A549 (cell line): Measurements from ENCODE around the gene TMEM163. TPM values are rescaled to one million over a fixed set of nuclear protein-coding genes. Genes with fewer than 3 reads are reported as not detected.
A peak's percentile ranks its signal among the peaks of the same experiment; 100 is the strongest.

ENCODE experiments used
- ATAC-seq, 2 experiments: fragments of 200-7000 bp in 1 of 2; fragments of >200 bp in 1 of 2; cut with Nextera tagmentation in 1 of 2; cut with Tn5 transposase in 1 of 2; 3 replicates each; pipeline versions ENCODE4 v1.8.0 to v1.9.1; 2018 to 2020; ENCODE audit warnings: mild to moderate bottlenecking in 1 of 2, moderate library complexity in 1 of 2
- CTCF ChIA-PET: fragments of 300-600 bp; sonication (Branson Sonifier 250); formaldehyde crosslinking; extraction: SDS; loops from one replicate; lab custom pipeline; 2021; ENCODE audit warnings: antibody characterized with exemption, inconsistent platforms; lab: Yijun Ruan, JAX
- POLR2A ChIA-PET: fragments of 350-600 bp; formaldehyde crosslinking; extraction: SDS; loops from one replicate; lab custom pipeline; 2021; ENCODE audit warnings: antibody characterized with exemption, inconsistent platforms; lab: Yijun Ruan, JAX
- DNase-seq, 2 experiments: peaks; one replicate each; pipeline versions ENCODE4 v3.0.0 to v3.0.0-alpha.2; 2011 to 2016; ENCODE audit warnings: low read depth in 1 of 2, low spot score in 1 of 2
- FAIRE-seq: peaks from 2 replicates; lab custom pipeline; 2011; peaks lifted over from hg19 to GRCh38; lab: Jason Lieb, UNC
- H3K27ac ChIP-seq, 2 experiments: fragments of >200 bp; sonication (Bioruptor Twin); formaldehyde crosslinking; 3 replicates each; pipeline ENCODE4 v1.5.1; 2016 to 2017
- H3K4me1 ChIP-seq: fragments of >200 bp; sonication (Bioruptor Twin); formaldehyde crosslinking; 3 replicates; pipeline ENCODE4 v1.6.1; 2016
- H3K4me2 ChIP-seq: fragments of >200 bp; sonication (Bioruptor Twin); formaldehyde crosslinking; 3 replicates; pipeline ENCODE4 v1.6.1; 2016
- H3K4me3 ChIP-seq: fragments of >200 bp; sonication (Bioruptor Twin); formaldehyde crosslinking; 3 replicates; pipeline ENCODE4 v1.5.1; 2016
- H3K9me3 ChIP-seq: fragments of >200 bp; sonication (Bioruptor Twin); formaldehyde crosslinking; 3 replicates; pipeline ENCODE4 v1.6.1; 2016
- CBX8 ChIP-seq: fragments of 200-600 bp; sonication (generic); IDR thresholded peaks from 2 replicates; pipeline ENCODE4 v1.6.1; 2016
- EHF ChIP-seq: fragments of 250-450 bp; sonication (Bioruptor Pico); IDR thresholded peaks from 2 replicates; pipeline ENCODE4 v1.5.0; 2020; ENCODE audit warnings: mild to moderate bottlenecking
- FOSL2 ChIP-seq, 2 experiments: fragments of 450-650 bp in 1 of 2; fragments of >200 bp in 1 of 2; sonication (Bioruptor Twin) in 1 of 2; formaldehyde crosslinking; IDR thresholded peaks; 2 replicates each; pipeline versions ENCODE4 v1.5.0 to v1.6.1; 2016 to 2020; ENCODE audit warnings: mild to moderate bottlenecking in 1 of 2, moderate library complexity in 1 of 2
- FOXS1 ChIP-seq: fragments of 250-450 bp; sonication (Bioruptor Pico); IDR thresholded peaks from 2 replicates; pipeline ENCODE4 v1.5.0; 2020; ENCODE audit warnings: mild to moderate bottlenecking, moderate library complexity
- GATA3 ChIP-seq: IDR thresholded peaks from 2 replicates; pipeline ENCODE4 v1.6.1; 2012; ENCODE audit warnings: borderline replicate concordance
- HDAC2 ChIP-seq: fragments of 200-600 bp; sonication (generic); IDR thresholded peaks from 2 replicates; pipeline ENCODE4 v1.6.1; 2016
- HOXB13 ChIP-seq: fragments of 250-450 bp; sonication (Bioruptor Pico); IDR thresholded peaks from 2 replicates; pipeline ENCODE4 v1.5.0; 2020; ENCODE audit warnings: low read depth, mild to moderate bottlenecking, moderate library complexity
- JUN ChIP-seq, 2 experiments: fragments of >200 bp; sonication (Bioruptor Twin); formaldehyde crosslinking; IDR thresholded peaks; 2 replicates in 1 of 2; 3 replicates in 1 of 2; pipeline ENCODE4 v1.6.1; 2016 to 2017
- JUNB ChIP-seq: fragments of >200 bp; sonication (Bioruptor Twin); formaldehyde crosslinking; IDR thresholded peaks from 2 replicates; pipeline ENCODE4 v1.6.1; 2016
- KDM5A ChIP-seq: fragments of 200-600 bp; sonication (generic); IDR thresholded peaks from 2 replicates; pipeline ENCODE4 v1.6.1; 2016; ENCODE audit warnings: antibody characterized with exemption, mild to moderate bottlenecking
- MAZ ChIP-seq: fragments of 150-350 bp; IDR thresholded peaks from 2 replicates; pipeline ENCODE4 v1.6.1; 2014; ENCODE audit warnings: antibody characterized with exemption, low read depth, low read length, borderline replicate concordance
- MYC ChIP-seq: IDR thresholded peaks from 2 replicates; pipeline ENCODE4 v1.6.1; 2012; ENCODE audit warnings: mild to moderate bottlenecking, inconsistent platforms, low read length, improper control_type of control experiment, borderline replicate concordance
- NR3C1 ChIP-seq: fragments of >200 bp; sonication (Bioruptor Twin); formaldehyde crosslinking; IDR thresholded peaks from 3 replicates; pipeline ENCODE4 v1.6.1; 2017
- POLR2AphosphoS2 ChIP-seq: conservative IDR thresholded peaks from 2 replicates; pipeline ENCODE4 v1.6.1; 2012; ENCODE audit warnings: low read length, improper control_type of control experiment, inconsistent platforms
- RAD21 ChIP-seq, 2 experiments: fragments of >200 bp in 1 of 2; sonication (Bioruptor Twin) in 1 of 2; formaldehyde crosslinking in 1 of 2; IDR thresholded peaks in 1 of 2; conservative IDR thresholded peaks in 1 of 2; 2 replicates in 1 of 2; 3 replicates in 1 of 2; pipeline ENCODE4 v1.6.1; 2012 to 2018; ENCODE audit warnings: inconsistent platforms in 1 of 2
- SREBF2 ChIP-seq: fragments of 450-650 bp; IDR thresholded peaks from 2 replicates; pipeline ENCODE4 v1.6.1; 2014; ENCODE audit warnings: mild to moderate bottlenecking, moderate library complexity
- TFCP2L1 ChIP-seq: fragments of 250-450 bp; sonication (Bioruptor Pico); IDR thresholded peaks from 2 replicates; pipeline ENCODE4 v1.5.0; 2021; ENCODE audit warnings: mild to moderate bottlenecking
- ZC3H11A ChIP-seq: fragments of 450-650 bp; IDR thresholded peaks from 2 replicates; pipeline ENCODE4 v1.6.1; 2014; ENCODE audit warnings: antibody characterized with exemption, mild to moderate bottlenecking
- WGBS: methylation state at CpG from one replicate; pipeline ENCODE4 v1.1.6; 2017; ENCODE audit errors: missing lambda C conversion rate; 5-methylcytosine and 5-hydroxymethylcytosine counted together
- polyA plus RNA-seq, 4 experiments: library from polyadenylated mRNA; depleted of rRNA in 3 of 4; stranded (reverse); fragments of >200 nt; fragmentation: RNase III in 1 of 4; extraction: RNeasy Plus Mini Kit Qiagen cat#74134 plus additional on column Dnase treatment in 1 of 4; gene quantifications; 2 replicates in 3 of 4; 3 replicates in 1 of 4; pipeline ENCODE4 v1.2.3, GENCODE V29; 2011 to 2017
- TF ChIP-seq, protein P1 (sequence below): fragments of >200 bp; sonication (Bioruptor Twin); formaldehyde crosslinking; IDR thresholded peaks from 2 replicates; pipeline ENCODE4 v1.6.1; 2016
- TF ChIP-seq, protein P2 (sequence below): fragments of 150-350 bp; IDR thresholded peaks from 2 replicates; pipeline ENCODE4 v1.6.1; 2014; ENCODE audit warnings: low read depth, mild to moderate bottlenecking, low read length

Gene TMEM163
- polyA plus RNA-seq, 2 of the 4 experiments (the other 2 are of a cell fraction): not detected

DNA sequence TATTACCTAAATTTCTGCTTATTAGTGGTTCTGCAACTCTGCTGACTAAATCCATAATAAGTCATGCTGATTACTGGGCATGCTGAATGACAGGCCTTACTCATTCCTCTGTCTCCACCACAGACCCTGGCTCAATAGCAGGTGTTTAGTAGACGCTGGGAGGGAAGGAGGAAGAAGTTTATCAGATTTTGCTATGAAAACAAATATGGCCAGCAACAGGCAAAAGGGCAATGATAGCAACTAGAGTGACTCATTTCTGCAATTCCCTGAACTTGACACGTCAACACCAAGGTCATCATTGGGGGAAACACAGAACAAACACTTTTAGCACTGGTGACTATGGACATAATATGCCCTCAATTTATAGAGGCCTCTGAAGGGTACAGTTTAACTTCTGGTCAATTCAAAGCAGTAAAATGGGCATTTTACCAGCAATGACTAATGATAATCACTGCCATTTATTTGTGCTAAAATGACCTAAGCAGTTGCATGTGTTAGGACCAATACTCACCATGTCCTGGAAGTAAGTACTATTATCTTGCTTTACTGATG is 35.2 kb downstream of the TMEM163 start:
- H3K4me2 ChIP-seq: no peak overlapping the region
- TF ChIP-seq ZC3H11A: no peak
- TF ChIP-seq FOSL2 (IDR thresholded peaks at IDR 0.05): no peak
- 0 out of 2 replicates have a peak, but pooled peaks have one; percentile 3 for TF ChIP-seq FOSL2 (CRISPR knock-in tag; IDR thresholded peaks at IDR 0.05)
- CTCF ChIA-PET: no interaction called here
- H3K4me3 ChIP-seq: no peak overlapping the region
- no peaks in the 10 kb centered on the region for H3K9me3 ChIP-seq
- DNase-seq: peak in 1 of 2 experiments; percentile 29
- no peak overlapping the region for H3K27ac ChIP-seq
- ATAC-seq: peak in 1 of 2 experiments; percentile 34; a peak in 1 of 6 replicates
- no peak for FAIRE-seq
- POLR2A ChIA-PET: no interaction called here
- H3K4me1 ChIP-seq: 0 out of 3 replicates have a peak, but pooled peaks cover 3% of the 10 kb centered on the region
- 8% methylated on average over 2 of the region's 2 CpGs for WGBS

DNA sequence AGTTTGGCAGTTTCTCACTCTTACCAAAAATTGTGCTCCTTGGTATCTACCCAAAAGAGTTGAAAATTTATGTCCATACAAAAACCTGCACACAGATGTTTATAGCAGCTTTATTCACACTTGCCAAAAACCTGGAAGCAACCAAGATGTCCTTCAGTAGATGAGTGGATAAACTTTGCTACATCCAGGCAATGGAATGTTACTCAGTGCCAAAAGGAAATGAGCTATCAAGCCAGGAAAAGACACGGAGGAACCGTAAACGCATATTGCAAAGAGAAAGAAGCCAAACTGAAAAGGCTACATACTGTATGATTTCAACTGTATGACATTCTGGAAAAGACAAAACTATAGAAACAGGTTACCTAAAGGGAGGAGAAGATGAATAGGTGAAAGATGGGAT is 36.1 kb downstream of the TMEM163 start:
- DNase-seq (no peak), ATAC-seq (no peak), FAIRE-seq (no peak)
- ChIA-PET POLR2A (interaction anchor here (0.6 kb wide), 1 partner anchor 12 kb away, joined by 3 read pairs; no protein-coding TSS in a partner anchor), CTCF (no interaction called here)
- H3K4me1 ChIP-seq: 0 out of 3 replicates have a peak, but pooled peaks cover 3% of the 10 kb centered on the region
- H3K27ac ChIP-seq: no peak overlapping the region
- no peak overlapping the region for H3K4me3 ChIP-seq
- TF ChIP-seq MAZ (no peak), JUNB (no peak), MYC (no peak), ZC3H11A (no peak), RAD21 (conservative IDR thresholded peaks at IDR 0.05 in 1 of 2, IDR thresholded peaks at IDR 0.05 in 1 of 2) (no peak), FOXS1 (CRISPR knock-in tag) (no peak), TFCP2L1 (CRISPR knock-in tag) (no peak)
- H3K4me2 ChIP-seq: no peak overlapping the region
- 63% methylated on average over 3 of the region's 3 CpGs for WGBS
- H3K9me3 ChIP-seq: no peaks in the 10 kb centered on the region

DNA sequence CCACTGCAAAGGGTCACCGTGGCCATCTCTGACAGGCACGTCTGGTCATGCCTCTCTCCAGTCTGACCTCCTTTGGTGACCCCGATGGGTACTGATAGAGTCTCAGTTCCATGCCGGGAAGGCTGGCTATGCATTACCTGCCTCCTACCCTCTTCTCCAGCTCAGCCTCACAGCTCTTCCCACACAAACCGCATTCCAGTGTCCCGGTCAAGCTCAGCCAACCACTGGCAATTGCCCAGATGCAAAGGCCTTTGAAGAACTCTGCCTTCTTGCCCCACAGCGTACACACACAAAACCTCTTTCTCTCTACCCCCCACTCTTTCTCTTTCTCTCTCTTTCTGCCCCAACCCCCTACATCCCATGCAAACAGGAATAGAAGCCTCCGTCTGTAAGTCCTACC is 37.6 kb downstream of the TMEM163 start:
- ATAC-seq (no peak), DNase-seq (no peak), FAIRE-seq (no peak)
- TF ChIP-seq, protein P1, sequence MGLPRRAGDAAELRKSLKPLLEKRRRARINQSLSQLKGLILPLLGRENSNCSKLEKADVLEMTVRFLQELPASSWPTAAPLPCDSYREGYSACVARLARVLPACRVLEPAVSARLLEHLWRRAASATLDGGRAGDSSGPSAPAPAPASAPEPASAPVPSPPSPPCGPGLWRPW: no peak
- ChIA-PET POLR2A (no interaction called here), CTCF (no interaction called here)
- no peak overlapping the region for H3K27ac ChIP-seq
- H3K4me2 ChIP-seq: no peak overlapping the region
- no peaks in the 10 kb centered on the region for H3K9me3 ChIP-seq
- 56% methylated on average over 8 of the region's 8 CpGs for WGBS
- 0 out of 3 replicates have a peak, but pooled peaks cover 3% of the 10 kb centered on the region for H3K4me1 ChIP-seq
- no peak overlapping the region for H3K4me3 ChIP-seq

DNA sequence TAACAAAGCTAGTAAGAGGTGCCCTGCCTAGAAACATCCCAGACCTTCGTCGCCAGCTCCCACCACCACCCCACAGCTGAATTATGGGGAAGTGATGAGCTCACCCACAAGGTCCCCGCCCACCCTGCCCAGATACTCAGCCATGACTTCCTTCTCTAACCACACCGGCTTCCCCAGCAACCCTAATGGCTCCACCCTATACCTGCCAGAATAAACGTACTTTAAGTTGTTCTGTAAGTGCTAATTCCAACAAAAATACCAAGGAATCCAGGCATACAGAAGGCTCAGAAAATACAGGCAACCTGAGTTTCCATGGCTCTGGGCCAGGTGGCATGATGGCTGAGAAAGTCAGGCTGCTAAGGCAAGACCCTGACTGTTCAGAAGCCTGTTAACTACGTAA is 39.1 kb downstream of the TMEM163 start:
- no peak overlapping the region for H3K4me2 ChIP-seq
- TF ChIP-seq HOXB13 (CRISPR knock-in tag): no peak
- TF ChIP-seq EHF (CRISPR knock-in tag): no peak
- TF ChIP-seq JUN (IDR thresholded peaks at IDR 0.05): no peak
- no peak for TF ChIP-seq CBX8
- no peak for TF ChIP-seq HDAC2
- TF ChIP-seq KDM5A: no peak
- TF ChIP-seq NR3C1: no peak
- TF ChIP-seq SREBF2: no peak
- TF ChIP-seq, protein P2, sequence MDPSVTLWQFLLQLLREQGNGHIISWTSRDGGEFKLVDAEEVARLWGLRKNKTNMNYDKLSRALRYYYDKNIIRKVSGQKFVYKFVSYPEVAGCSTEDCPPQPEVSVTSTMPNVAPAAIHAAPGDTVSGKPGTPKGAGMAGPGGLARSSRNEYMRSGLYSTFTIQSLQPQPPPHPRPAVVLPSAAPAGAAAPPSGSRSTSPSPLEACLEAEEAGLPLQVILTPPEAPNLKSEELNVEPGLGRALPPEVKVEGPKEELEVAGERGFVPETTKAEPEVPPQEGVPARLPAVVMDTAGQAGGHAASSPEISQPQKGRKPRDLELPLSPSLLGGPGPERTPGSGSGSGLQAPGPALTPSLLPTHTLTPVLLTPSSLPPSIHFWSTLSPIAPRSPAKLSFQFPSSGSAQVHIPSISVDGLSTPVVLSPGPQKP: no peak
- no peak for TF ChIP-seq GATA3
- no peak for TF ChIP-seq POLR2AphosphoS2
- no peak for TF ChIP-seq FOSL2 (IDR thresholded peaks at IDR 0.05)
- no peak for TF ChIP-seq FOSL2 (CRISPR knock-in tag; IDR thresholded peaks at IDR 0.05)
- TF ChIP-seq, protein P1: no peak
- DNase-seq (no peak), ATAC-seq (no peak), FAIRE-seq (no peak)
- POLR2A ChIA-PET: no interaction called here
- WGBS: 69% methylated on average over 5 of the region's 6 CpGs
- CTCF ChIA-PET: no interaction called here
- 0 out of 3 replicates have a peak, but pooled peaks cover 3% of the 10 kb centered on the region for H3K4me1 ChIP-seq
- H3K27ac ChIP-seq: no peak overlapping the region
- H3K9me3 ChIP-seq: no peaks in the 10 kb centered on the region
- no peak overlapping the region for H3K4me3 ChIP-seq
